Lung microvascular endothelial cell (primary cell): ENCODE measurements around the gene HOXA13. TPM values are rescaled to one million over a fixed set of nuclear protein-coding genes. Genes with fewer than 3 reads are reported as not detected.
A peak's percentile ranks its signal among the peaks of the same experiment; 100 is the strongest.

Experiments used
- DNase-seq, 2 donors: peaks; one replicate each; pipeline versions ENCODE4 v3.0.0 to v3.0.0-alpha.2; 2010; ENCODE audit warnings: low read depth in 2 of 2
- total RNA-seq: library from RNA; depleted of rRNA; stranded (reverse); fragments of >200 nt; gene quantifications from 2 replicates; pipeline ENCODE4 v1.2.1, GENCODE V29; 2014

HOXA13 gene
- total RNA-seq, 1 donor from 2014 or later: not detected

DNA sequence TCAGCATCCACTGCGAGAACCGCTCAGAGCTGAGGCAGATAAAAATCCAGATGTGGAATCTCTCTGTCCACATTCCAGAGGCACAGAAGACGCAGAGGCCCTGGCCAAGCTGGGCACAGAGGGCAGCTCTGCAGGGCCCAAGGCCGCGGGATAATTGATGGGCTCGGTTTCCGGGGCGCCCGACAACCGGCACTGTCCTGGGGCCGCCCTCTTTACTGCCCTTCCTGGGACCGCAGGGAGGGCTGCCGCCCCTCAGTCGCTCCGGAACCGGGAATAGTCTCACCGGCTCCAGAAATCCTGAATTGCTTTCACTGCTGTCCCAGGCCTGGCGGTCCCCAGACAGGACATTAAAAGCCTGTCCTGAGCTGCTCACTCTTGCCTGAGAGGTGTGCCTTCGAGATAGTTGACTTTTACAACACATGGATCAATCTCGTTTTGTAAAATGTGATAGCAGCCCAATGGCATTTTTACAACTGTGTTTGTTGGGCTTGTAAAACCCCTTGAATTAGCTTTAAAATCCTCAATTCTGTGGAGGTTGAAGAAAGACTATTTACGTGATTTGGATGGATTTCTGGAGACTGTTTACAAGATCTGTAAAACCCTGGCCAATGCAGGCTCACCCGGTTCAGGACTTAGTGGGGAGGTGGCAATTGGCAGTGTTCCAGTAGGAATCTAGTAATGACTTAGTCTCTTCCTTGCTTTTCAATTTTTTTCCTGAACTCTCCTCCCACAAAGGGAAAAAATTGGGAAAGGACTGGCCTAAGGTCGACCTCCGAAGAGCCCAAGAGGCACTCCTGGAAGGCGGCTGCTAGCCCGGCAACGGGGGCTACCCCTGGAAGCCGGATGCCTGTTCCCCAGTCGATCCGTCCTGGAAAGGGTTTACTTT, 50.9 kb downstream of the HOXA13 start:
- DNase-seq: no peak

DNA sequence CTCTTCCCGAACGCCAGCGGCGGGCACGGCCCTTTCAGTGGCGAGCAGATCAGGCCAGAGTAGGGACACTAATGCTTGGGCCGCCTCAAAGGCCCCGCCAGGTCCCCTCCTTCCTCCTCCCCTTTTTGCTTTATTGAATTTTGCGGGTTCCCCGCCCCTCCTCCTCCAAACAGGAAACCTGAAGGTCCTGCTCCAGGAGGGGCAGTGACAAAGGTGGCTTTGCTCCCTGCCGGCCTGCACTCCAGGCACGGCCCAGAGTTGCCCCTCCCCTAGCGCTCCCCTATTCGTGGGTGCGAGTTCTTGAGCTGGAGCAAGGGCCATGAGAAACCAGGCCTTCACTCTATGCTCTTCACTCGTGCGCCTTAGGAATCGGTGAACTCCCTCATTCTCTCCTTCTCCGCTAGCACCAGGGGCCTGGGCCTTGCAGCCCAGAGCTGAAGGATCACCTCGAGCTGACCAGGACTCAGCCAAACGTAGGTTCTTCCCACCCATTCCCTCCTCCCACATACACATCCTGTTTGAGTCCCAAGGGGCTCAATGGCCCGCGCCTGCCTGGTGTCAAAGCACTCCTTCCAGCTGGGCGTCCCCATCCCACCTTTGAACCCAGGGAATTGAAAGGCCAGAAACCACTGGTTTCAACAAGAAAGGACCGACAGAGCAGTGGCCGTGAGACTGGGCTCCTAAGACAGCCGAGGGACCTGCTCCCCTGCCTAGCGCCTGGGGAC, 51.7 kb downstream of the HOXA13 start:
- no peak for DNase-seq

DNA sequence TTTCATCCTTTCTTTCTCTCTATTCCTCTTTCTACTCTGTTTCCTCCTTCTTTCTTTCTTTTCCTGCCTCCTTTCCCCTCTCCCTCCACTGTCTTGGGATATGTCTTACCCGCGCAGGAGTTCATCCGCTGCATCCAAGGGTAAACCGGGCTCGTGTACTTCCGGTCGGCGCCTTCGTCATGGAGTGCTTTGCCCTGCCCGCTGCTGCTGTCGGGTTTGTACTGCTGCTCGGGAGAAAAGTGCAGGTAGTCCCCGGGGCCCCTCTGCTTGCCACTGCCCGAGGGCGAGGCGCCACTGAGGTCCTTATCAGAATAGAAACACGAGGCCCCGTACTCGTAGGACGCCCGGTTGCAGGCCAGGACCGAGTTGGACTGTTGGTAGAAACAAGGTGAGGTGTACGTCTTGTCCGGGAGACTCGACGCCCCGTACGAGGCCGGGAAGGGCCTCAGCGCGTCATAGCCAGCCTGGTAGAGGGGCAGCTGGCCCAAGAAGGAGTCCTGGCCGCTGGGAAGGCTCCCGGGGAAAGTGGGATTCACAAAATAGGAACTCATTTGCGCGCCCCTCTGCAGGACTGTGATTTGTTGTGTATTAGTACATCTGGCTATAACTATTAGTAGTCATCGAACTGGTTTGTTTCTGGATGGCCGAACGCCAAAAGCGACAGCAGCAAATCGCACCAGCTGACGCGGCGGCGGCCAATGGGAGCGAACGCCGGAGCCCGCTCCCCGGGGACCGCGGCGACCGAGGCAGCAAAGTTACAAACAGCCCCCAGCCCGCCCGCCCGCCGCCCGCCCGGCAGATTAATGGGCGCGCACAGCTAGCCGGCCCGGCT, 52.5 kb downstream of the HOXA13 start, which contains the start of gene HOXA6:
TSS of gene HOXA6 (minus strand) at position 576 of the 832 bp plus-strand sequence. CDS start at position 551, 25 bp downstream.
- peak in 1 of 2 donors; percentile 68 for DNase-seq

DNA sequence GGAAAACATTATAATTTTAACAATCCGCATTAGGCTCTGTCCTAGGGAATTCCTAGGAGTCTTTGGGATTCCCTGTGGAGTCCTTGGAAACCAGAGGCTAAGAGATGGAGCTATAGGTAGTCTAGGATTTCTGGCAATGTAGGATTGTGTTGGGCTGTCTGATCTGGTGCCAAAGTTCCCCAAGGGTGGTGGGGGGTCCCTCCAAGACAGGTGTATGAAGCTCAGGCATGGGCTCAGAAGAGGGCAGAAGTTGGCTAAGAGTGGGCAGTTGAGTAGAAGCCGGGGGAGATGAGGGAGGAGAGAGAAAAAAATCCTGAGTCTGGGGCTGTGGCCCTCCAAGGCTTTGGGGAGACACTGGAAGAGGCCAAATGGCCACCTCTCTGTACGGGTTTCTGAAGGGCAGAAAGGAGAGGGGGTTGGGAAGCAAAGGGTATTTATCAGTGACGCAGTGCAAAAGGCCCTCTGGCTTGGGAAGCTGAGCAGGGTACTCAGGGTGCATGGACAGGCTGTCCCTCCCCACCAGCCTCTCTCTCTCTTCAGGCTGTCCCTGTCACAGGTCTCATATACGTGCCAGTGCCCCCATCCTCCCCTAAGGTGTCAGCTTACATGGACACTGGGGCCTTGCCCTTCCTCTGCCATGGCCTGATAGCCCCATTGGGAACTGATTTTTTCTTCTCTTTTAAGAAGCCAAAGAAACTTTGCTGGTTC, 53.2 kb downstream of the HOXA13 start:
- no peak for DNase-seq

DNA sequence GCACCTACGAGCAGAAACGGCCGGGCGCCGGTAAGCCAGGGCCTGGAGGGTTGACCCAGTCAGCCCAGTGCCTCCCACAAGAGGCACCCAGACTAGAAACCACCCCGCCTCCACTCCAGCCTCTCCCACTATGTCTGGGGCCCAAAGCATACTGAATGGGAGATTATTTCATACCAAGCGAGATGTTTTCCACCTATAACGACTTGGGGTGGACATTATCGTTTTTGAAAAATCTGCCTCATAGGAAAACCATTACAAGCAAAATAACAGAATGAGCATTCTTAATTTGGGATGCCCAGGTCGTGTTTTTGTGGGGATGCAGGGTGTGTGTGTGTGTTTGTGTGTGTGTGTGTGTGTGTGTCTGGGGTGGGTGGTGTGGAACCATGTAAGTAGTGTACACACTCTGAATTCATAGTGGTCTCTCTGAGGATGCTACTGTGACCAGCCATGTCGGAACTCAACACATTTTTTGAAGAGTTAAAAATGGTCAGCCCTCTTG, 53.9 kb downstream of the HOXA13 start:
- no peak for DNase-seq

DNA sequence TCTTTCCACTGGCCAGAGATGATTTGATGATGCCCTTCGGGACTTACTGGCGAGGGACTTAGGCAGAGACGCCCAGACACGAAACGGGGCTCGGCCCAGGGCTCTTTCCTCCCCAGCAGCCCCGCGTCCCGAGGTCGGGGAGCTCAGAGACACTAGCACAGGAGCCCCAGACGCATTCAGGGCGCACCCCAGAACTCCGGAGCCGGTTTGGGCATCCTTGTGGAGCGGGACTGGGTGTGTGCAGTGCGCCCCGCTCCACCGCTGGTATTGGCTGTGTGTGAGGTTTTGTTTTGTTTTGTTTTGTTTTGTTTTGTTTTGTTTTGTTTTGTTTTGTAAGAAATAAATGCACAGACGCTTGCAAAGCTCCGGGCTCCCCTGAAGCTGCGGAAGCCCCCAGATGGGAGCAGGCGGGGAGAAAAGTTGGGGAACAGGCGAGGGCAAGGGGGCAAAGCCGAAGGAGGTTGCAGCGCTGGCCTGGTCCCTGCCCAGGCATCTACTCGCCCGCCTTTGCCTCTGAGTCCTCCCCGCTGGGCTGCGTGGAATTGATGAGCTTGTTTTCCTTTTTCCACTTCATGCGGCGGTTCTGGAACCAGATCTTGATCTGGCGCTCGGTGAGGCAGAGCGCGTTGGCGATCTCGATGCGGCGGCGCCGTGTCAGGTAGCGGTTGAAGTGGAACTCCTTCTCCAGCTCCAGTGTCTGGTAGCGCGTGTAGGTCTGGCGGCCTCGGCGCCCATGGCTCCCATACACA, 54.6 kb downstream of the HOXA13 start:
- DNase-seq: no peak

DNA sequence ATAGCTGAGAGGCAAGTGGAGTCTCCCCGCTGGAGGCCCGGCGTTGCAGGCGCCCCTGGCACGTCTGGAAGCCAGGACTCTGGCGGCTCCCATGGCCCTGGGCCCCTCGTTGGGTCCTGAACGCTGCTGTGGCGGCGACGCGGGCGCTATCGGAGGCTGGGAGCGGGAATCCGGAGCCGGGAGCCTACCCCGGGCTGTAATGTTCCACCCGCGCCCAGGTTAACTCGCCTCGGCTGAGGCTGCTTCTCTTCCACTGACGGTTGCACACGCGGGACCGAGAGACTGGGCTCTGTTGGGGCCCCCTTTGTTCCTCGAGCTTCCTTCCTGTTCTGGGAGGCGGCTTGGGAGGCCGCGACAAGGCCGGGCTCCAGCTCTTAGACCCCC, 55.1 kb downstream of the HOXA13 start:
- no peak for DNase-seq

Other genes with a start within 250 kb of the HOXA13 start
- gene HOXA1, start 104.1 kb downstream of the HOXA13 start, total RNA-seq: 0.40 and 0.44 TPM in 2 replicates
- gene HOXA2, start 97.4 kb downstream of the HOXA13 start, total RNA-seq: 0.20 and 0.22 TPM in 2 replicates
- 0.22 and 0.79 TPM in 2 replicates for gene HOXA4, start 69.3 kb downstream of the HOXA13 start, total RNA-seq
- gene HOXA5, start 56.4 kb downstream of the HOXA13 start, total RNA-seq: 5.8 and 7.0 TPM in 2 replicates
- gene HOXA6, start 52.3 kb downstream of the HOXA13 start, total RNA-seq: 2.0 and 2.4 TPM in 2 replicates
- gene HOXA3, start 47.5 kb downstream of the HOXA13 start, total RNA-seq: 2.4 and 5.0 TPM in 2 replicates
- gene HOXA7, start 43.4 kb downstream of the HOXA13 start, total RNA-seq: 1.5 and 1.8 TPM in 2 replicates
- 2.0 and 3.9 TPM in 2 replicates for gene HOXA9, start 34.6 kb downstream of the HOXA13 start, total RNA-seq
- gene HOXA10, start 25.8 kb downstream of the HOXA13 start, total RNA-seq: under 0.01 and 2.0 TPM in 2 replicates
- 0.22 TPM in 1 of 2 replicates, not detected in the other for gene HOXA11, start 14.9 kb downstream of the HOXA13 start, total RNA-seq
- not detected in 2 replicates for gene EVX1, start 42.7 kb upstream of the HOXA13 start, total RNA-seq